VCaP (cell line): ENCODE data around the gene PHLDB1.

Source experiments
- H3K27ac ChIP-seq: fragments of 450-650 bp; 2 replicates; pipeline ENCODE4 v1.5.1; 2017
- TF ChIP-seq, protein P1 (sequence below): fragments of 450-650 bp; conservative IDR thresholded peaks from 2 replicates; pipeline ENCODE4 v1.5.1; 2017; ENCODE audit warnings: mild to moderate bottlenecking, moderate library complexity

Gene PHLDB1

DNA sequence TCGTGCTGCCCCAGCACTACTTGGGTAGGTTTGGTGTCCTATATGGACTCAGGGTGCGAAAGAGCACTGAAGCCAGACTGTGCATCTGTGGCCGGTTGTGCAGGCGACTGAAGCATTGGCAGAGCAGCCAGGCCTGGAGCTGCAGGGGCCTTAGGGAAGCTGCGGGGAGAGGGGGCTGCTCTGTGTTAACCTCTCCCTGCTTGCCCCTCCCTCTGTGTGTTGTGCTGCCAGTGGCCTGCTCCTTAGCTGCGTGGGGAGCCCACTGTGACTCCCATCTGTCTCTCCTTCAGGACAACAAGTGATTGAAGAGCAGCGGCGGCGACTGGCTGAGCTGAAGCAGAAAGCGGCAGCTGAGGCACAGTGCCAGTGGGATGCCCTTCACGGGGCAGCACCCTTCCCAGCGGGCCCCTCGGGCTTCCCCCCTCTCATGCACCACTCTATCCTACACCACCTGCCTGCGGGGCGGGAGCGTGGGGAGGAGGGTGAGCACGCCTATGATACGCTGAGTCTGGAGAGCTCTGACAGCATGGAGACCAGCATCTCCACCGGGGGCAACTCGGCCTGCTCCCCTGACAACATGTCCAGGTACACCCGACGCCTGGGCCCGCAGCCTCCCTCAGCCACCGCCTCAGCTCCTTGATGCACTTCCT lies 37.8 kb downstream of the PHLDB1 start:
- no peak overlapping the region for H3K27ac ChIP-seq
- TF ChIP-seq, protein P1, sequence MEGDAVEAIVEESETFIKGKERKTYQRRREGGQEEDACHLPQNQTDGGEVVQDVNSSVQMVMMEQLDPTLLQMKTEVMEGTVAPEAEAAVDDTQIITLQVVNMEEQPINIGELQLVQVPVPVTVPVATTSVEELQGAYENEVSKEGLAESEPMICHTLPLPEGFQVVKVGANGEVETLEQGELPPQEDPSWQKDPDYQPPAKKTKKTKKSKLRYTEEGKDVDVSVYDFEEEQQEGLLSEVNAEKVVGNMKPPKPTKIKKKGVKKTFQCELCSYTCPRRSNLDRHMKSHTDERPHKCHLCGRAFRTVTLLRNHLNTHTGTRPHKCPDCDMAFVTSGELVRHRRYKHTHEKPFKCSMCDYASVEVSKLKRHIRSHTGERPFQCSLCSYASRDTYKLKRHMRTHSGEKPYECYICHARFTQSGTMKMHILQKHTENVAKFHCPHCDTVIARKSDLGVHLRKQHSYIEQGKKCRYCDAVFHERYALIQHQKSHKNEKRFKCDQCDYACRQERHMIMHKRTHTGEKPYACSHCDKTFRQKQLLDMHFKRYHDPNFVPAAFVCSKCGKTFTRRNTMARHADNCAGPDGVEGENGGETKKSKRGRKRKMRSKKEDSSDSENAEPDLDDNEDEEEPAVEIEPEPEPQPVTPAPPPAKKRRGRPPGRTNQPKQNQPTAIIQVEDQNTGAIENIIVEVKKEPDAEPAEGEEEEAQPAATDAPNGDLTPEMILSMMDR: no peak

DNA sequence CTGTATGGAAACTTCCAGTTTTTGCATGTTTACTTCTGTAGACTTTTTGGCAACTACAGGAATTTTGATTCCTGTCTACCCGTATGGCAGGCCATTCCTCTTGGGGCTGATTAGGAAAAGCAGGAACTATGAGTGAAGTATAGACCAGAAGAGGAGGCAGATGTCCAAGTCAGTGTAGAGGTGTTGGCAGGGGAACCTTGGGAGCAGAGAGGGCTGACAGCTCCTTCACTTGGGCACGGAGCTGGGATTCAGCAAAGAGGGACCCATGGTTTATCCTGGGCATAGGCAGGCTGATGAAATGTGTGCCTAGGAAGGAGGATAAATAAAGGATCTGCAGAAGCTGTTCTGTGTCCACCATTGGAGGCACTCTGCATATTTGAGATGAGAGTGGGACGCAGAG lies 39.0 kb downstream of the PHLDB1 start:
- no peak overlapping the region for H3K27ac ChIP-seq
- TF ChIP-seq, protein P1: no peak

DNA sequence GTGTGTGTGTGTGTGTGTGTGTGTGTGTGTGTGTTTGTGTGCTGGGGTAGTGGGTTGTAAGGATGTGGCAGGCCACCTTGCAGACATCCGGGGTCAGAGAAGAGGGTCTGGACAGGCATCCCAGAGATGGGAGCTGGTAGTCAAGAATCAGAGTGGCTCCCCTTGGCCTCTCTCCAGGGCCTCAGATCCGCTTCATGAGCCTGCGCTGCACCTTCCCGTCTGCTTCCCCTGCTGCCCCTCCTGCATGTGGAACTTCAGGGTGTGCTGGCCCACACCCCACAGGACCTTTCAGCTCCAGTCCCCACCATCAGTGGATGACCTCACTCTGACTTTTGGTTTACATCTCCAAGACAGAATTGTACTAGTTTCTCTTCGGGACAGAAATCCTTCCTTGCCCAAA lies 40.9 kb downstream of the PHLDB1 start:
- TF ChIP-seq, protein P1: no peak
- no peak overlapping the region for H3K27ac ChIP-seq

DNA sequence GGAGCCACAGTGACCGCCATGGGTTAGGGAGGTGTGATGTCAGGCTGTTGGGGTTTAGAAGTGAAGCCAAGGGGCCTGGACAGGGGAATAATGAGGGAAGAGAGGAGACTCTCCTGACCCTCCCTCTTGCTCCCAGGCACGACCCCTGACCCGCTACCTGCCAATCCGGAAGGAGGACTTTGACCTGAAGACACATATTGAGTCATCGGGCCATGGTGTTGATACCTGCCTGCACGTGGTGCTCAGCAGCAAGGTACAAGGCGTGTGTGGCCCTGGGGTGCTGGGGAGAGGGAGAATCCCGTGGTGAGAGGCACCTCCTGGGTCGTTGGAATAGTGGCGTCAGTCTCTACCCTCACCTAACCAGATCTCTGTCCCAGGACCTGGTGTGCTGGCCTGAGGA lies 42.5 kb downstream of the PHLDB1 start:
- TF ChIP-seq, protein P1: no peak
- no peak overlapping the region for H3K27ac ChIP-seq

DNA sequence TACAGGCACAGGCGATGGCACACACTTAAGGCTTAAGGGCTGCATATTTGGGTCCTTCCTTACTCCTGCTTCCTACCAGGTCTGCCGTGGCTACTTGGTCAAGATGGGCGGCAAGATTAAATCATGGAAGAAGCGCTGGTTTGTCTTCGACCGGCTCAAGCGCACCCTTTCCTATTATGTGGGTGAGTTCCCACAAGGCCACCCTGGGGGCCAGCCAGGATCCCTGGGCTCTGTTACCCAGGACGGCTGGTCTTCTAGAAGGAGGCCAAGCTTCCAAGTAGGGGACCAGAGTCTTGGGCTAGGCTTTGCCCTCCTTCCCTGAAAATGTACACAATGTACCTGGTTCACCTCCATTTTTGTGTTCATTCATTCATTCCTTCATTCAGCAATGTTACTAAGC lies 43.0 kb downstream of the PHLDB1 start:
- TF ChIP-seq, protein P1: no peak
- no peak overlapping the region for H3K27ac ChIP-seq

DNA sequence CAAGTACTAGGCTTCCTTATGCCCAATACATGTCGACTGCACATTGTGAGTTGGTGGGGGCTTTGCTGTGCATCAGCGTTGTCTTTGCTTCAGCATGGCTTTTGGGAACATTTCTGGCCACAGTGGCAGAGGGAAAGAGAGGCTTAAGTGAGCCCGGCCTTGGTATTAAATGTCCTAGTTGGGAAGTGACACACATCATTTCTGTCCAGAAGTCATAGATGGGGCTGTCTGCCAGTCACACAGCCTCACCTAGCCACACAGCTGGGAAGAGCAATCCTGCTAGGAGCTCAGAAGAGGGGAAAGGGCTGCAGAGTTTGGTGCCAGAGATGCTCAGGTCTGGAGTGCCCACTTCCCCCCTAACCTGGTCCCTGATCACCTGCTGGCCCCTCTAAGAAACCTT lies 44.4 kb downstream of the PHLDB1 start:
- TF ChIP-seq, protein P1: no peak
- no peak overlapping the region for H3K27ac ChIP-seq

DNA sequence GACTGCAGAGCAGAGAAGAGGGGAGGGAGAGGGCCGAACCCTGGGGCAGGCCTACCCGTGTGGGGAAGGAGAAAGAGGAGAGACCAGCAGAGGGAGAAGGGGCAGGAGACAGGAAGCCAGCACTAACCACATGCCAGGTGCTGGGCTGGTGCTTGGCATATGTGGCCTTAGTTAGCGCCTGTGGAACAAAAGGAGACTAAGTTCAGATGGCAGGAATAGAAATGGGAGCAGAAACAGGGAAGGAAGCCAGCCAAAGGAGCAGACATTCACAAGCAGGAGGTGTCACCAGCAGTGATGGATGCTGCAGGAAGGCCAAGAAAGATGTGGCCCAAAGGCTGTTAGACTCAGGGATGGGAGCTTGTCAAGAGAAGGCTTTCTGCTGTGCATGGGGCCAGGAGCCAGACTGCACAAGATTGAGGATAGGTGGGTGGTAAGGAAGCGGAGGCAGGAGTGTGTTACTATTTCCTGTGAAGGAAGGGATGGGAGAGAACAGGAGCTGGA lies 45.3 kb downstream of the PHLDB1 start:
- TF ChIP-seq, protein P1: no peak
- no peak overlapping the region for H3K27ac ChIP-seq
